Measurements from ENCODE around the gene NPAS1.

The NPAS1 gene, protein sequence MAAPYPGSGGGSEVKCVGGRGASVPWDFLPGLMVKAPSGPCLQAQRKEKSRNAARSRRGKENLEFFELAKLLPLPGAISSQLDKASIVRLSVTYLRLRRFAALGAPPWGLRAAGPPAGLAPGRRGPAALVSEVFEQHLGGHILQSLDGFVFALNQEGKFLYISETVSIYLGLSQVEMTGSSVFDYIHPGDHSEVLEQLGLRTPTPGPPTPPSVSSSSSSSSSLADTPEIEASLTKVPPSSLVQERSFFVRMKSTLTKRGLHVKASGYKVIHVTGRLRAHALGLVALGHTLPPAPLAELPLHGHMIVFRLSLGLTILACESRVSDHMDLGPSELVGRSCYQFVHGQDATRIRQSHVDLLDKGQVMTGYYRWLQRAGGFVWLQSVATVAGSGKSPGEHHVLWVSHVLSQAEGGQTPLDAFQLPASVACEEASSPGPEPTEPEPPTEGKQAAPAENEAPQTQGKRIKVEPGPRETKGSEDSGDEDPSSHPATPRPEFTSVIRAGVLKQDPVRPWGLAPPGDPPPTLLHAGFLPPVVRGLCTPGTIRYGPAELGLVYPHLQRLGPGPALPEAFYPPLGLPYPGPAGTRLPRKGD
- 0.18 to 0.22 reads per million in 2 experiments for total RNA-seq

DNA sequence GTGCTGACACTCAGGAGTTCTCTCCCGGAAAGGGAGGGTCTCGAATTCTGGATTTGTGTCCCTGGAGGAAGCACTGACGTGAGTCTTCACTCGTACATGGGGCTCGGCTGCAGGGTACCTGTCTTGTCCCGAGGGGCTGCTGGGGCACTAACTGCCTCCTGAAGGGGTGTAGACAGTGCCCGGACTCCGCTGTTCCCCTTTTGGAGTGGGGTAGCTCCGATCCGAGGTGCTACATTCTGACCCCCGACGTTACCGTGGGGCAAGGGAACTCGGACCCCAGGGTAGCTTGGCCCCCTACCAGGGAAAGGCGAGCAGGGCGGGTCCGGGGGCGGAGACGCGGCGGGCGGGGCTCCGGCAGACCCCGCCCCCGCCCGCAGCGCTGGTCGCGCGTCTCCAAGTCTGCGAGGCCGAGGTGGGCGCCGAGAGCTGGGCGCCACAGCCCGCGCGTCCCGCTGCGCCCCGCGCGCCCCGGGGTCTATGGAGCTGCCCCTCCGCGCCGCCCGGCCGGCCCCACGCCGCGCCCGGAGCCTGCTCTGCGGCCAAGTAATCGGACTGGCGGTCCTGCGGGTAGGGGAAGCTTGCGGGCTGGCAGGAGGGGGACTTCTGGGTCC, at the start of gene NPAS1:
Gene NPAS1, plus strand, starts transcription at position 407 of the 611 bp plus-strand sequence. CDS start 1,211 bp downstream, outside the sequence.
- DNase-seq (ENCODE audit: low read depth), result no peak

DNA sequence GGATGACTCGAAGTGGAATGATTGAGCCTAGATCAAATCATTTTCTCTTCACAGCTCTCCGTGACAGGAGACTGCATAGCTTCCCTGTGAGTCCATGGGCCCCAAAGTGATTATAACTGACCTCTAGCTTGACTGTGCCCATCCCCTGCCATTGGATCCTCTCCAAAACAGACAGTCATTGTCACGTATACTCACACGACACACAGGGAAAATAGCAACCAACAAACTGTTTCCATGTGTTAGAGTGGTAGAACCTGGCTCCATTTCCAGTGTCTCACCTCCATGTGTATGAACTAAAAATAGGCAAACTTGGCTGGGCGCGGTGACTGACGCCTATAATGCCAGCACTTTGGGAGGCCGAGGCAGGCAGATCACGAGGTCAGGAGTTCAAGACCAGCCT, 48.8 kb upstream of the NPAS1 start:
- no peak for DNase-seq (ENCODE audit: low read depth)

DNA sequence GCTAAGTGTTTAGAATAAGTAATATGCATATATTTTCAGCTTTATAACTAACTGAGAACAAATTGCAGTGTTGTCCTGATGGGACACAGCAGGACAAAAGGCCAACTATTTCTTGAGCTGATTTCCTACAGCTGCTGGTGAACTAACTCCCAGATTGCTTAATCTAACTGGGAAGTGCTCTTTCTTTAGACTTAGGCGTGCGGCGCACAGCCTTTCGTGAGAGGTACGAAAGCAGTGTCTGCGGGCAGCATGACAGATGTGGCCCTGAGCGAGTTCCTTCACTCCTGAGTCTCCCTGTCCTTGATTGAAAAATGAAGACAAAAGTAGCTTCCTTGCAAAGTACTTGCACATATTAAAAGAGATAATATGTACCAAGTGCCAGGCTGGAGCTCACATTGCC, 47.3 kb upstream of the NPAS1 start:
- no peak for DNase-seq (ENCODE audit: low read depth)

DNA sequence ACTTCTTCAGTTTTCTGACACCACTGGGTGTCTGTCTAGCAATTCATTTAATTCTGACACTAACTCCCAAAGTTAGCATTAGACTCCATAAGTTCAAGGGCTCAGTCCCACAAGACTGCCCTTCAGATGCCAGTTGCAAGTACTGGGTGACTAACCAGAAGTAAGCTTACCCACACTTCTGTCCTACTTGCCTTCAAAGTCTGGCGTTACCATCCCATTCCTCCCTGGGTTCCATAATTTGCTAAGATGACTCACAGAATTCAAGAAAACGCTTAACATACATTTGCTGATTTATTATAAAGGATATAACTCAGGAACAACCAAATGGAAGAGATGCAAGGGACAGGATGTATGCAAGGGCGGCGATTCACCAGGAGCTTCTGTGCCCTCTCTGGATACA, 45.5 kb upstream of the NPAS1 start:
- DNase-seq (ENCODE audit: low read depth), result no peak

DNA sequence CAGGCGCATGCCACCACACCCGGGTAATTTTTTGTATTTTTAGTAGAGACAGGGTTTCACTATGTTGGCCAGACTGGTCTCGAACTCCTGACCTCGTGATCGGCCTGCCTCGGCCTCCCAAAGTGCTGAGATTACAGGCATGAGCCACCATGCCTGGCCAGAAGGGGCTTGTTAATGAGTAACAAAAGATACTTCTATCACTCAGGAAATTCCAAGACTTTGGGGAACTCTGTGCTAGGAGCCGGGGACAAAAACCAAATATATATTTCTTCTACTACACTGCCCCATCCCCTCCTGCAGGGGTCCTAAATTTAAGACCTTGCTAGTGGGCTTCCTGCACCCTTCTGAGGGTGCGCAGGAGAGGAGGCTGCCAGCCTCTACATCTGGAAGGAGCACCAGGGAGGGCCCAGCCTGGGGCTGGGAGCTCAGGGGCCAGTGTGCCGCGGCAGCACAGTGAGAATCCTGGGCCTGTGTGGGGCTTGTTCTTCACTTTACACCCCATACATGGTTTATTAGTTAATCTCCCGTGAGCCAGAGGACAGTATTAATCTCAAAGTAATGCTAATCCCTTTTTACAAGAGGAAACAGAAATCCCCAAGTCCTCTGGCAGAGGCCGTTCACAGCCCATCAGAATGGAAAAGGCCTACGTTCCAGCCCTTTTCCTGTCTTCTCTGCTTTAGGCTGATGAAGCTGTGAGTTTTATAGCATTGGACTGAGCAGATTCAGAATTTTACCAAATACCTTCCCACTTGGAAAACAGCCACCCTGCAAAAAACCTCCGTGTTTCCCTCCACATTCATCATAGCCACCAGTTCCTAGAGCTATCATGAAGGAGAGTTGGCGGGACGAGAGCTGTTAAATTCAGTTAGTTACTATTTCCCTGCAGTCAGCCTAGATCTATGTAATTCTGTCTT, 44.4 kb upstream of the NPAS1 start:
- DNase-seq (ENCODE audit: low read depth), result no peak

DNA sequence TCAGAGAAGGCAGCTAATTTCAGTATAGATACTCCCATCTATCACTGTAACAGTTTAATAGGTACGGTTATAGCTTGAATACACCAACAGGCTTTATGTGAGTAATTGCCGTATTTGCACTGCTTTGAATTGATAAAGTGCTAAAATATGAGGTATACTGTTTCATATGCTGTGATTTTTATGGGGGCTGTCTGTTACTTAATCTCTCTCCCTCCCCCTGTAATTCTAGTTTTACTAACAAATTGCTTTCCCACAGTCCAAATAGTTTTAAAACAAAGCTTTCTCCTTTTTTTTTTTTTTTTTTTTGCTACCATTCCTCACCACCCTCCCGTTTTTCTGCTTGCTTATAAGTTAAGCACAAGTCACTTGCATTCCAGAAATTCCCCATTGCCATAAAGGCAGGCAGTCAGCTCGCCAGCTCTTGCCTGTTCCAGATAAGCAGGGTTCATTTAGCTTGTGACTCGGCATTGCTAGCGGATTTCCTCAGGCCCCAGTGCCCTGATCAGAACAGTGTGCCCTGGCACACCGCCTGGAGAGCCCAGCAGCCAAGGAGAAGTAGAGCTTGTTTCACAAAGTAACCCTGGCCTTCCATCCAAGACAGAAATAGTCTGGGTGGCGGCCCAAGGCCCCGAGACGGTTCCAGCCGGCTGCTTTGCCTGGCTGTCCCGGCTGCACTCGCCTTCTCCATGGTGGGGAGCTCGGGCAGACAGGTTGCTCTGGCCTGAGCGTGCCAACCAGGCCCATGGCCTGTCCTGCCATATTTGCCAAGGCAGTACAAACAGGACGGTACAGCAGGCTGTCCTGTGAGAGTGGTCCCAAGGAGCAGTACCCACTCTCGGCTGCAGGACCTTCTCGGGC, 43.5 kb upstream of the NPAS1 start:
- no peak for DNase-seq (ENCODE audit: low read depth)

DNA sequence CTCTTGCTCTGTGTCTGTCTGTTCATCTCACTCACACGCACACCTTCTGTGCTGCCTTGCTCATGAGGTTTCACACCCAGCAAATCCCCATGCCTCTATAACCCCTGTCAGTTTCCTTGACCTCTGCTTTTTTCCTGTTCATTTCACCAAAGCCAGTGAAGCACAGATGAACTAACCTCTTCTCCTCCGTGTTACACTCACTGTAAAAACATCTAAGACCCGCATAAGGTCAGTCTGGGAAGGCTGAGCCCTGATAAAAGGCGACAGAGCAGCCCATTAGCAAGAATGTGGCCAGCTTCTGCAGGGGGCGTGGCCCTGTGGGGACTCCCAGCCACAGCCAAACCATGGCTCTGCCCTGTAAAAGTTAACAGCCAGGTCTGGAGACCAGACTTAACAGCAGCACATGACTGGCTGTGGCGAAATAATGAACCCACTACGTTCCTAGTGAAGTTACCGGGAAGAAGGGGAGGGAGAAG, 42.8 kb upstream of the NPAS1 start:
- no peak for DNase-seq (ENCODE audit: low read depth)

DNA sequence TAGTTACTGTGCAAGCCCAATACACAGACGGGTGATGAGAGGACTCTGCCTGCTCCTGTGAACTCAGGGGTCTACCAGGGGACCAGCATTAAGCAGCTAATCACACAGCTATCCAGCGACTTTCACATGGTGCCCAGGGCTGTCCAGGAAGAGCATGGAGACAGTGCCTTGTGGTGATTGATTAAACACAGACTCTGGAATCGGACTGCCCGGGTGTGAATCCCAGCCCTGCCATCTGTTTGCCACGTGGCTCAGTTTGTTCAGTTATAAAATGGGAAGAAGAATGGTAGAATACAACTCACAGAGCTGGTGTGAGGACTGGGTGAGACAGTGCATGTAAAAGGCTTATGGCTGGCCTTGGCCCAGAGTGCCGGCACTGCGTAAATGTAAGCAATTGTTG, 42.1 kb upstream of the NPAS1 start:
- no peak for DNase-seq (ENCODE audit: low read depth)

DNA sequence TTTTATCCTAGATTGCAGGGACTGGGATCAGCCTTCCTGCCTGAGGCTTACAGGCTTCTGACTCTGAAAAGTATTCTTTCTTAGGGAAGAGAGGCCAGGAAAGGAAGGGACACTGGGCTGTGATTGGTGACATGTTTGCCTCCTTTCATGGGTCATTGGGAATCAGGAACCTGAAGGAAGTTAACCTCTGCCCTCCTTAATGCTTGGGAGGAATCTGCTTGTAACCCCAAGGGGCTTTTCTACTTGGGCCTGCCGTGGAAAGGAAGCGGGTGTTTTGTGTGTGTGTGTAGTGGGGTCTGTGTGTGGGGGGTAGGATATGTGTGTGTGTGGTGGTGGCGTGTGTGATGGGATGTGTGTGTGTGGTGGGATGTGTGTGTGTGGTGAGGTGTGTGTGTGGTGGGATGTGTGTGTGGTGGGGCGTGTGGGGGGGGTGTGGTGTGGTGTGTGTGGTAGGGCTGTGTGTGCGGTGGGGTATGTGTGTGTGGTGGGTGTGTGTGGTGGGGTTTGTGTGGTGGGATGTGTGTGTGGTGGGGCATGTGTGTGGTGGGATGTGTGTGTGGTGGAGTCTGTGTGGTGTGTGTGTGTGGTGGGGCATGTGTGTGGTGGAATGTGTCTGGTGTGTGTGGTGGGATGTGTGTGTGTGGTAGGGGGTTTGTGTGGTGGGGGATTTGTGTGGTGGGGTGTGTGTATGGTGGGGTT, 41.3 kb upstream of the NPAS1 start:
- DNase-seq (ENCODE audit: low read depth), result no peak

DNA sequence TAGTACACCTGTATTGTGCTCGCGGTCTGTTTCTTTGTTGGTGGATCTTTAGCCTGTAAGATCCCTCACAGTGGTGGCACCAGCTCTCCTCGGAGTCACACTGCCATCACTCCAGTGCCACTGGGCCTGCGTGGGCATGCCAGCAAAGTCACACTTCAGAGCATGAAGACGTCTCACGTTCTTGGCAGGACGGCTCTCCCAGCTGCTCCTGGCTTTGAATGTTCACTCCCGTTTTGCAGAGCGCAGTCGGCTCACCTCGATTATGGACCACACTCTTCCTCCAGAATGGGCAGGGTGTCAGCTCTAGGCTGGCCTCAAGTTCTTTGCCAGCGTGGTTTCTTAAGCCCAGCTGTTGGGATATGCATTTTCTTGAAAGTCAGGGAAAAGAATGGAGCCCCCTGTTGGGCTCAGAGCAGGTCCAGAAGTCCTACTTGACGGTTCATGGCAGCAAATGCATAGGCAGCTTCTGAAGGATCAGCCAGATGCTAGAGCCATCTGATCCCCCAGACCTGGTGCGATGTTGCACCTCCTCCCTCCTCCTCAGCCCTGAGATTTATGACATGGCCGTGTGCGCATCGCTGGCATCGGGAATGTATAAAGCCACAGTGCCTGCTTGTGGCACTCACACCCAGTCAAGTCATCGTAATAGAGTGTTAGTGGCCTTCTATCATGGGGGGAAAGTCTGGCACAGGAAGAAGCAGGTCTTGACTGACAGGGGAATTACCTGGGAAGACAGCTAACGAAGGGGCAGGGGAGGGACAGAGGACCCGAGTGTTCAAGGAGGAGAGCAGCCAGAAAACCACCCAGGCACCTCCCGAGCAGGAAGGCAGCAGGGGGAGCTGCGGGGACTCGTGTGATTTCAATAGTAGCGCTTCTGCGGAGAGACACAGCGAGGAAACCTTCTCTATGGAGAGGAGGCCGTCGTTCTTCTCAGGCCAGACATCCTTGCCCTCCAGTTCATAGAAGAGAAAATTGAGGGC, 40.2 kb upstream of the NPAS1 start:
- no peak for DNase-seq (ENCODE audit: low read depth)

DNA sequence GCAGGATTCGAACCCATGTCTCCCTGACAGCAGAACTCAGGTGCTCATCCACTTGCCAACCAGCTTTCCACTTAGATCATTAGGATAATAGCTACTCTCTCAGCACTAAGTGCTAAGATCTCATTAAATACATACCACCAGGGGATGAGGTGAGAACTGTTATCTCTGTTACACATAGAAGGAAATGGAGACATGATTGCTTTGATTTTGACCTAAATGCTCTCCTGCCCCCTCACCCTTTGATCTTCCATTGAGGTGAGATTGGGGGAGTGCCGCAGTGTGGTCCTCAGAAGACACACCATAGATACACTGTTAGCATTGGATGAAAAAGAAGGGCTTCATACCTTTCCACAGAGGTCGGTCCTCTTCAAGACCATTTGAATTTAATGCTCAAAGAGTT, 38.9 kb upstream of the NPAS1 start:
- no peak for DNase-seq (ENCODE audit: low read depth)

DNA sequence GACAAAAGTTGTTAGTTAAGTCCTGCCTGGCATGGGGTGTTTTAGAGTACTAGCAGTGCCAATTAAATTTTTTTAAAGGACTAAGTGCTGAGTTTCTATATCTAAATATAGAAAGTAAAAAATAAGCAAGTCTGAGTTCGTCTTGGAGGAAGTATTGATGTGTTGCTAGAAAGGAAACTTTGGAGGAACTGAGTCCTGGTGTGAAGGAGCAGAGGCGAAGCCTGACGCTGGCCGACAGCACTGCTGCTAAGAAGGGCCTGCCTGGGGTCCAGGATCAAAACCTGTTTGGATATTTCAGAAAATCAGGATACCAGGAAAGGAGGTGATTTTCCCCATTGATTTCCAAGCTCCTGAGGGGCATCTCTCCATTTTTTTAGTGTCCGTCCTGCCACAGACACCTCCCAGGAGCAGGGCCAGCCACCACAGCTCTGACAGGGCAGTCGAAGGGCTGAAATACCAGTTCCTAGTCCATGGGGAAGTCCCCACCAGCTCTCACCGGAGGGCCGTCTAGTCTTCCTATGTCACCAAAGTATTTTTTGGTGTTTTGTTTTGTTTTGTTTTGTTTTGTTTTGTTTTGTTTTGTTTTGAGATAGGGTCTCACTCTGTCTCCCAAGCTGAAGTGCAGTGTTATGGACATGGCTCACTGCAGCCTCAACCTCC, 38.2 kb upstream of the NPAS1 start:
- no peak for DNase-seq (ENCODE audit: low read depth)

DNA sequence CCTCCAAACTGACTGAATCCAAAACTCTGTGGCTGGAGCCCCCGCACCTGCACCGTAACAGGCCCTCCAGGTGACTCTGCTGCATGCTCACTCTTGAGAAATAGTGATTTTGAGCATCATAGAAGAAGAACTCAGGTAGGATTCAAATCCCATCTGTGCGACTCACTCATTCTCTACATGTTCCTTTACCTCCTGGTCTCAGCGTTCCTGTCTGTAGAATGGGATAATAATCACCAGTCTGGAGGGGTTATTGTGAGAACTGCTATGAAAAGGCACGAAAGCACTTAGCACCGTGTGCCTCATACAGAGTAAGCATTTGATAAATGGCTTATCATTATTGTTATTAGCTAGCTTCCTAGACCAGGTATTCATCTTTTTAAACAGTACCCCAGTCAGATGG, 36.5 kb upstream of the NPAS1 start:
- no peak for DNase-seq (ENCODE audit: low read depth)

DNA sequence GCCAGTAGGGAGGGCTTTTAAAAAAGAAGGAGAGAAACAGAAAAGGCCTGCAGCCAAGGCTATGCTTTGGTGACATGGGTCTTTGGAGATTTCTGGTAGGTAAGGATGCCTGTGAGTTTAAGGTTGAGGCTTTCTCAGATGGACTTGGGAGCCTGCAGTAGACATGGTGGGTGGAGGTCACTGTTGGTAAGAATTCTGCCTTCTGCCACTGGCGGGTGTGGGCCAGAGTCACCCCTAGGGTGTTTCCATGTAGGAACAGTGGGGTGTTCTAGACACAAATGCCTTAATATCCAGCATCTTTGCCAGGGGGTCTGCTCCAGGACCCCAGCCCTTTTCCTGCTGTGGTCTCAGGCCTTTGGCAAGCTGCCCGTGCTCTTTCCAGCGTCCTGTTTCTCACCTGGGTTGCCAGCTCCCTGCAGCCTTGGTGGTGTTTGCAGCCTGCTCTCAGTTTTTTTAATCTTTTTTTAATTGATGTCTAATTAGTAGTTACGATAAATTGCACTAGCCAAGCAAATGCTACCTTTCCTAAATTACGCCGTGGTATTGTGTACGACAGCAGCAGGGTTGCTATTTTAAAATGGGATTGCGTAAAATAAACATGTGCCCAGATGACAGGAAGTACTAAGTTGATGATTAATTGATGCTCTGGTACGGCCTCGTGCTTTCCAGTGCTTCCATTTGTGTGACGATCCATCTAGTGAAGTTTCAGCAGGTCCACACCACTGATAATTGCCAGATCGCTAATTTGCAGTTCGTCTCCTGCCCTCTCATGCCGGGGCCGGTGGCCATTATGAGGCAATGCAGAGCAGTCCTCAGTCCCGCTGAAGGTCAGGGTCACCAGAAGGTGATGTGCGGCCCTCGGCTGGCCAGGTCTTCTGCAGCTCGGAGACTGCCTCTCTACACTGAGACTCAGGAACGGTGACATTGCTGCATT, 35.3 kb upstream of the NPAS1 start:
- DNase-seq (ENCODE audit: low read depth), result no peak

DNA sequence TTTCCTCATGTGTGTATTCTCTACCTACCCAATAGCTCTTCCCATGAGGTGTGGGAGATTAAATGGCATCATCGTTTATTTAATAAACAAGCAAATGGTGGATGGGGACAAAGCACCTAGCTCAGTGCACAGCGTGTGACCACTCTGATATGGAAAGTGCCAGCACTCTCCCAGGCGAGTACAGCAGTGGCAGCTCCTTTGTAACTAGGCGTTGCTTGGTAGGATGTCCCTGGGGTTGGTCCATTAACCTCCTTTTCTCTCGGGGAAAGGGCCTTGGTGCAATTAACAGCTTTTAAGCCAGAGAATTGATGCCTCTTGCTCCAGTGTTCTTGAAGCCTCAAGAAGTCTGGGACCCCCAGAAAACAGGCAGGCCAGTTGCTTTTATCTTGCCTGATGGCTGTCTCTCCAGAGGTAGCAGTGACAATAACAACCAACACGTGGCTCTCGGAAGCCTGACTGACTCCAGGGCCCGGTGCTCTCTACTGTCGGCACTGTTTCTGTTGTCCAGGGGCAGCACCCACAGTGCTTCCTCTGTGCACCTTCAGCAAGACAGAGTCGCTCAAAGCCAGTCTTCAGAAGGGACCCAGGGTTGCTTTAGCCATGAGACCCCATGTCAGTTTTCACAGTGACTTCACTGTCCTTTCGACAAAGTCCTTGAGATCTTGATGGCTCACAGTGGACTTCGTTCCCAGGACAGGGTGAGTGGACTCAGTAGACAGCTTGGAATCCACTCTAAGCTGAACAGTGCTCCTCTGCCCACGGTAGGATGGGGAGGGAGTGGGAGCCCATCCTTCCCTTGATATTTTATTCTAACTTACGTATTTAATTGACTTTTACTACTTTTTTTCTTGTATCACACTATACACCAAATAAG, 33.9 kb upstream of the NPAS1 start:
- no peak for DNase-seq (ENCODE audit: low read depth)

DNA sequence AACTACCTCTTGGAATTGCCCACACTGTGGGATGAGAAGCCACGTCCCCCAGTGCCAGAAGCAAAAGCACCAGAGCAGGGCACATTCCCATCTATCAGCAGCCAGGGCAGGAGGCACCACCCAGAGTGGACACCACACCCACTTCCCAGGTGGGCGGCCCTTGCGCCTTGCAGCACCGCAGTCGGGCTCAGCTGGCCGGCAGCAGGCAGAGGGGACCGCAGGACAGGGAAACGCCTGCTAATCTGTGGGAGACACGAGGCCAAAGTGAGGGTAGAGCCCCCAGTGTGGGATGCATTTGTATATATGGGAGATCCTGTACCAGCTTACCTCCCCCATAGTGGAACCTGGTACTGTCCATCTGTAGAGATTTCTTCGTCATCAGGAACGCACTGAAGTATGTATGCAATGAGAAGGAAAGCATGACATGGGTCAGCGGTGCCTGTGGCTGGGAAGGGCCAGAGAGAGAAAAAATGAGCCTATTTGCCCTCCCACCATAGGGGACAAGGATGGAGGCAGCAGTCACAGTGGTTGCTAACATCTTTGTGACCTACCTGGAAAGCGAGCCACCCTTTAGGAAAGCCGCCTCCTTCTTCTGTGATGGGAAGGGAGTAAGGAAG, 30.9 kb upstream of the NPAS1 start:
- DNase-seq (ENCODE audit: low read depth), result no peak
